GM19043 (cell line): Measurements from ENCODE around the gene KCTD16.

ENCODE experiments used
- ATAC-seq: cut with Tn5 transposase; IDR thresholded peaks from one replicate; pipeline ENCODE4 v1.9.1; 2021; ENCODE audit warnings: low read depth; ENCODE audit not compliant: unreplicated experiment

Gene KCTD16

GRCh38 chr5:144390133-144390532 is 219.5 kb downstream of the KCTD16 start:
- no peak for ATAC-seq

GRCh38 chr5:144391044-144391443 is 220.4 kb downstream of the KCTD16 start:
- no peak for ATAC-seq

GRCh38 chr5:144393641-144394435 is 223.2 kb downstream of the KCTD16 start:
- no peak for ATAC-seq

- no peak for ATAC-seq
Observed at GRCh38 chr5:144395704-144396103, 225.0 kb downstream of the KCTD16 start.

GRCh38 chr5:144403058-144403457 is 232.4 kb downstream of the KCTD16 start:
- ATAC-seq = no peak

GRCh38 chr5:144403817-144404420 is 233.2 kb downstream of the KCTD16 start:
- no peak for ATAC-seq

GRCh38 chr5:144404672-144405071 is 234.0 kb downstream of the KCTD16 start:
- ATAC-seq = no peak

GRCh38 chr5:144405991-144406390 is 235.3 kb downstream of the KCTD16 start:
- ATAC-seq = no peak

GRCh38 chr5:144406442-144406841 is 235.8 kb downstream of the KCTD16 start:
- no peak for ATAC-seq

GRCh38 chr5:144414202-144415029 is 243.7 kb downstream of the KCTD16 start:
- ATAC-seq = no peak

- no peak for ATAC-seq
Observed at GRCh38 chr5:144416196-144416595, 245.5 kb downstream of the KCTD16 start.

GRCh38 chr5:144418719-144419118 is 248.0 kb downstream of the KCTD16 start:
- ATAC-seq = no peak

GRCh38 chr5:144421411-144421810 is 250.7 kb downstream of the KCTD16 start:
- ATAC-seq = no peak

GRCh38 chr5:144422018-144422727 is 251.5 kb downstream of the KCTD16 start:
- ATAC-seq = no peak

GRCh38 chr5:144427866-144428265 is 257.2 kb downstream of the KCTD16 start:
- no peak for ATAC-seq

GRCh38 chr5:144428326-144428725 is 257.7 kb downstream of the KCTD16 start:
- ATAC-seq = no peak

GRCh38 chr5:144429405-144429804 is 258.7 kb downstream of the KCTD16 start:
- no peak for ATAC-seq

GRCh38 chr5:144429905-144430304 is 259.2 kb downstream of the KCTD16 start:
- no peak for ATAC-seq

GRCh38 chr5:144433140-144433822 is 262.6 kb downstream of the KCTD16 start:
- ATAC-seq = no peak

- no peak for ATAC-seq
Observed at GRCh38 chr5:144433893-144434292, 263.2 kb downstream of the KCTD16 start.
